Middle frontal gyrus (tissue), 1 donor: ENCODE data around the gene SOD3.

ENCODE experiments used
- DNase-seq: peaks from one replicate; pipeline ENCODE4 v3.0.0-alpha.2; 2015; ENCODE audit warnings: low spot score; ENCODE audit errors: extremely low spot score

The SOD3 gene

GRCh38 chr4:24801136-24801855 lies 5.9 kb downstream of the SOD3 start:
- DNase-seq = no peak

GRCh38 chr4:24802648-24803047 lies 7.3 kb downstream of the SOD3 start:
- no peak for DNase-seq

- DNase-seq = no peak
Observed at GRCh38 chr4:24805067-24805466, 9.7 kb downstream of the SOD3 start.

- DNase-seq = no peak
Observed at GRCh38 chr4:24805566-24805965, 10.2 kb downstream of the SOD3 start.

GRCh38 chr4:24806206-24806990 lies 11.0 kb downstream of the SOD3 start:
- DNase-seq = no peak

GRCh38 chr4:24807611-24808010 lies 12.2 kb downstream of the SOD3 start:
- no peak for DNase-seq

GRCh38 chr4:24808261-24808660 lies 12.9 kb downstream of the SOD3 start:
- no peak for DNase-seq

GRCh38 chr4:24808955-24809354 lies 13.6 kb downstream of the SOD3 start:
- DNase-seq = no peak

- DNase-seq = no peak
Observed at GRCh38 chr4:24809376-24809775, 14.0 kb downstream of the SOD3 start.

GRCh38 chr4:24809815-24810405 lies 14.5 kb downstream of the SOD3 start:
- no peak for DNase-seq

- no peak for DNase-seq
Observed at GRCh38 chr4:24810871-24811631, 15.7 kb downstream of the SOD3 start.

GRCh38 chr4:24813732-24814131 lies 18.4 kb downstream of the SOD3 start:
- no peak for DNase-seq

GRCh38 chr4:24816797-24817196 lies 21.4 kb downstream of the SOD3 start:
- peak; percentile 30 for DNase-seq

- DNase-seq = no peak
Observed at GRCh38 chr4:24820541-24820940, 25.2 kb downstream of the SOD3 start.

- no peak for DNase-seq
Observed at GRCh38 chr4:24824720-24825119, 29.3 kb downstream of the SOD3 start.

- no peak for DNase-seq
Observed at GRCh38 chr4:24831637-24832036, 36.3 kb downstream of the SOD3 start.

GRCh38 chr4:24835696-24836095 lies 40.3 kb downstream of the SOD3 start:
- no peak for DNase-seq

- DNase-seq = no peak
Observed at GRCh38 chr4:24836661-24837242, 41.4 kb downstream of the SOD3 start.

GRCh38 chr4:24837336-24837735 lies 42.0 kb downstream of the SOD3 start:
- no peak for DNase-seq

- DNase-seq = no peak
Observed at GRCh38 chr4:24837781-24838180, 42.4 kb downstream of the SOD3 start.

GRCh38 chr4:24840362-24840761 lies 45.0 kb downstream of the SOD3 start:
- DNase-seq = no peak
